Osteoblast (primary cell): Measurements from ENCODE around the gene DQX1. TPM values are rescaled to one million over a fixed set of nuclear protein-coding genes. Genes with fewer than 3 reads are reported as not detected.

ENCODE experiments used
- DNase-seq: peaks from one replicate; pipeline ENCODE4 v3.0.0; 2011; ENCODE audit warnings: low spot score, mixed read lengths; ENCODE audit not compliant: insufficient read length; ENCODE audit errors: missing footprints
- H2AFZ ChIP-seq: 2 replicates; pipeline ENCODE4 v1.6.0; 2011; ENCODE audit warnings: mild to moderate bottlenecking, low read length
- H3K27ac ChIP-seq: 2 replicates; pipeline ENCODE4 v1.5.1; 2011; ENCODE audit warnings: mild to moderate bottlenecking, low read depth, low read length, moderate library complexity
- H3K27me3 ChIP-seq: 2 replicates; pipeline ENCODE4 v1.6.0; 2012; ENCODE audit warnings: mild to moderate bottlenecking, control low read depth, inconsistent platforms, low read length, moderate library complexity; ENCODE audit not compliant: insufficient read depth
- H3K36me3 ChIP-seq: 2 replicates; pipeline ENCODE4 v1.5.1; 2011; ENCODE audit warnings: mild to moderate bottlenecking, low read length, control low read depth, moderate library complexity; ENCODE audit not compliant: insufficient read depth
- H3K4me1 ChIP-seq: 2 replicates; pipeline ENCODE4 v1.5.1; 2011; ENCODE audit warnings: mild to moderate bottlenecking, low read length, control low read depth, moderate library complexity; ENCODE audit not compliant: insufficient read depth
- H3K4me2 ChIP-seq: 2 replicates; pipeline ENCODE4 v1.6.0; 2011; ENCODE audit warnings: mild to moderate bottlenecking, low read length; ENCODE audit not compliant: insufficient read depth
- H3K4me3 ChIP-seq: fragments of 200-600 bp; sonication (generic); 3 replicates; pipeline ENCODE4 v1.5.1; 2012; ENCODE audit warnings: mild to moderate bottlenecking, low read length, inconsistent platforms; ENCODE audit not compliant: insufficient read depth
- H3K79me2 ChIP-seq: 2 replicates; pipeline ENCODE4 v1.6.0; 2012; ENCODE audit warnings: mild to moderate bottlenecking, low read length, control low read depth, inconsistent platforms; ENCODE audit not compliant: insufficient read depth
- H3K9me3 ChIP-seq: 2 replicates; pipeline ENCODE4 v1.5.1; 2011; ENCODE audit warnings: low read depth, low read length, control low read depth
- H4K20me1 ChIP-seq: 2 replicates; pipeline ENCODE4 v1.6.0; 2012; ENCODE audit warnings: mild to moderate bottlenecking, low read length, control low read depth; ENCODE audit not compliant: insufficient read depth
- total RNA-seq: library from RNA; depleted of rRNA; stranded (reverse); fragments of >200 nt; gene quantifications from 2 replicates; pipeline ENCODE4 v1.2.3, GENCODE V29; 2012
- TF ChIP-seq, protein P1 (sequence below): IDR thresholded peaks from 2 replicates; pipeline ENCODE4 v1.5.1; 2011; ENCODE audit warnings: mild to moderate bottlenecking, low read depth, low read length, moderate library complexity; ENCODE audit errors: extremely low read depth

DQX1 gene
- total RNA-seq, 1 donor, result not detected

DNA sequence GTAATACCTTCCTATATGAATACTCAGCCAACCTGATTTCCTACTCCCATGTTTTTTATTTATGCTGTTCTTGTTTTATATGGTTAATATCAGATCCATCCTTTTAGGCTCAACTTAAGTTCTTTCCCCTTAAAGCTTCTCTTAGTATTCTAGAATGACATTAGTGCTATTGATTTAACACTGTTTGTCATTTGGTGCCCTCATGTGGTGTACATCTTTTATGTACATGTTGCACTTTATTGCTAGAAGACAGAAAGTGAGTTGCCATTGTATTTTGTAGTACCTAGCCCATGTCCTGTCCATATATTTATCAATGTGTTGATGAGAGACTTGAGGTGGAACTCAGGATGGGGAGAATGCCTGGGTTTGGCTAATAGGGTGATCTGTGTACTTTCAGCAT, 6.2 kb upstream of the DQX1 start:
- peak overlapping the region; percentile 99 for H3K4me2 ChIP-seq
- peaks cover 53% of the 10 kb centered on the region for H3K36me3 ChIP-seq
- H3K27me3 ChIP-seq, result no peaks in the 10 kb centered on the region
- no peak overlapping the region for H3K27ac ChIP-seq
- DNase-seq, result peak; percentile 92
- H3K79me2 ChIP-seq, result peaks cover 47% of the 10 kb centered on the region
- H3K4me1 ChIP-seq, result peaks cover 29% of the 10 kb centered on the region
- TF ChIP-seq, protein P1, sequence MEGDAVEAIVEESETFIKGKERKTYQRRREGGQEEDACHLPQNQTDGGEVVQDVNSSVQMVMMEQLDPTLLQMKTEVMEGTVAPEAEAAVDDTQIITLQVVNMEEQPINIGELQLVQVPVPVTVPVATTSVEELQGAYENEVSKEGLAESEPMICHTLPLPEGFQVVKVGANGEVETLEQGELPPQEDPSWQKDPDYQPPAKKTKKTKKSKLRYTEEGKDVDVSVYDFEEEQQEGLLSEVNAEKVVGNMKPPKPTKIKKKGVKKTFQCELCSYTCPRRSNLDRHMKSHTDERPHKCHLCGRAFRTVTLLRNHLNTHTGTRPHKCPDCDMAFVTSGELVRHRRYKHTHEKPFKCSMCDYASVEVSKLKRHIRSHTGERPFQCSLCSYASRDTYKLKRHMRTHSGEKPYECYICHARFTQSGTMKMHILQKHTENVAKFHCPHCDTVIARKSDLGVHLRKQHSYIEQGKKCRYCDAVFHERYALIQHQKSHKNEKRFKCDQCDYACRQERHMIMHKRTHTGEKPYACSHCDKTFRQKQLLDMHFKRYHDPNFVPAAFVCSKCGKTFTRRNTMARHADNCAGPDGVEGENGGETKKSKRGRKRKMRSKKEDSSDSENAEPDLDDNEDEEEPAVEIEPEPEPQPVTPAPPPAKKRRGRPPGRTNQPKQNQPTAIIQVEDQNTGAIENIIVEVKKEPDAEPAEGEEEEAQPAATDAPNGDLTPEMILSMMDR, result peak; percentile 38
- no peaks in the 10 kb centered on the region for H3K9me3 ChIP-seq
- no peak overlapping the region for H3K4me3 ChIP-seq
- H4K20me1 ChIP-seq, result peaks cover 13% of the 10 kb centered on the region
- no peak overlapping the region for H2AFZ ChIP-seq

DNA sequence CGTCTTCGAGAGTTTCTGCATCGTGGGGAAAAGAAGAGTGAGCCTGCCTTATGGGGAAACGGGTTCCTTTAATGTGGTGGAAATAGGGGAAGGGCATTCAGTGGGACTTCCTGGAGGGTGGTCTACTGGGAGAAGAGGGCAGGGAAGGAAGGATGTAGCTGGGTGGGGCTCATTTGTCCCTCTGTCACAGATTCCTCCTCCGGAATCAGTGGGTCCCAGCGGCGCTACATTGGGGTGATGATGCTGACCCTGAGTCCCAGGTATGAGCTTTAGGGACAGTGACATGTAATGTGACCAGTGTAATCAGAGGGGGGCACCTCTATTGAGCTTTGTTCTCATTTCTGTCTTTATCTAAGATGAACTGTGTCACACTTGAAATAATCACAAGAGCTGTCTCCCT, 5.6 kb upstream of the DQX1 start:
- Histone ChIP-seq H3K27me3 (no peaks in the 10 kb centered on the region), H4K20me1 (peaks cover 16% of the 10 kb centered on the region), H3K79me2 (peaks cover 47% of the 10 kb centered on the region), H3K4me1 (peaks cover 29% of the 10 kb centered on the region), H3K9me3 (no peaks in the 10 kb centered on the region), H3K4me3 (peak overlapping the region; percentile 93), H3K27ac (peak overlapping the region; percentile 70), H3K36me3 (peaks cover 53% of the 10 kb centered on the region), H2AFZ (no peak overlapping the region), H3K4me2 (peak overlapping the region; percentile 99)
- DNase-seq, result no peak
- TF ChIP-seq, protein P1, result no peak

DNA sequence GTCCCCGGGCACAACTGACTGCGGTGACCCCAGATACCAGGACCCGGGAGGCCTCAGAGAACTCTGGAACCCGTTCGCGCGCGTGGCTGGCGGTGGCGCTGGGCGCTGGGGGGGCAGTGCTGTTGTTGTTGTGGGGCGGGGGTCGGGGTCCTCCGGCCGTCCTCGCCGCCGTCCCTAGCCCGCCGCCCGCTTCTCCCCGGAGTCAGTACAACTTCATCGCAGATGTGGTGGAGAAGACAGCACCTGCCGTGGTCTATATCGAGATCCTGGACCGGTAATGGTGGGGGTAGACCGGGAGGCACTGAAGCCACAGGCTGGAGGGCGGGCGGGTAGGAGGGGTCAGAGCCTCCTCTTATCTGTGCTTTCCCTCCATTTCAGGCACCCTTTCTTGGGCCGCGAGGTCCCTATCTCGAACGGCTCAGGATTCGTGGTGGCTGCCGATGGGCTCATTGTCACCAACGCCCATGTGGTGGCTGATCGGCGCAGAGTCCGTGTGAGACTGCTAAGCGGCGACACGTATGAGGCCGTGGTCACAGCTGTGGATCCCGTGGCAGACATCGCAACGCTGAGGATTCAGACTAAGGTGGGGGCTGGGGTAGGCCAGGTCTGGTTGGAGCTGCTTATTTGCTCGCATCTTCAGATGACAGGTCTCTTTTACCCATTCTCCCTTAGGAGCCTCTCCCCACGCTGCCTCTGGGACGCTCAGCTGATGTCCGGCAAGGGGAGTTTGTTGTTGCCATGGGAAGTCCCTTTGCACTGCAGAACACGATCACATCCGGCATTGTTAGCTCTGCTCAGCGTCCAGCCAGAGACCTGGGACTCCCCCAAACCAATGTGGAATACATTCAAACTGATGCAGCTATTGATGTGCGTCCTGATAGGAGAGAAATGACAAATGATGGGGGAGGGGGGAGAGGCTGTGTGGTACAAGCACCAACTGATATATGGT, 4.5 kb upstream of the DQX1 start:
- Histone ChIP-seq H3K36me3 (peaks cover 56% of the 10 kb centered on the region), H3K9me3 (no peaks in the 10 kb centered on the region), H3K27me3 (no peaks in the 10 kb centered on the region), H4K20me1 (peaks cover 16% of the 10 kb centered on the region), H3K27ac (peak overlapping the region; percentile 70), H3K4me1 (peaks cover 29% of the 10 kb centered on the region), H3K4me3 (peak overlapping the region; percentile 93), H3K79me2 (peaks cover 47% of the 10 kb centered on the region), H3K4me2 (peak overlapping the region; percentile 99), H2AFZ (peak overlapping the region; percentile 86)
- TF ChIP-seq, protein P1, result no peak
- peak; percentile 96 for DNase-seq
